Measurements from ENCODE around the gene CINP. TPM values are rescaled to one million over a fixed set of nuclear protein-coding genes. Genes with fewer than 3 reads are reported as not detected.
"Not testable (repeated sequence)": the region's sequence is repeated elsewhere in the genome, so short reads cannot be mapped to it uniquely, and the experiment has no call there.

The CINP gene
- total RNA-seq, 2 donors from 2014 or later: 36.2 to 40.8 TPM

GRCh38 chr14:102359341-102359740, 3.3 kb downstream of the CINP start:
- H3K4me3 ChIP-seq: no peak overlapping the region
- DNase-seq (ENCODE audit: low spot score): no peak
- TF ChIP-seq CTCF (IDR thresholded peaks at IDR 0.05) (no peak), POLR2AphosphoS5 (IDR thresholded peaks at IDR 0.05) (no peak), POLR2A (IDR thresholded peaks at IDR 0.05) (no peak)
- no peaks in the 10 kb centered on the region for H3K27me3 ChIP-seq (replicated peaks; ENCODE audit: insufficient read depth)
- intact Hi-C loops (cut with DNase I): no loop called here
- no peak overlapping the region for H3K27ac ChIP-seq
- 93% methylated on average over 2 of the region's 2 CpGs for WGBS
- no peaks in the 10 kb centered on the region for H3K9me3 ChIP-seq
- no peaks in the 10 kb centered on the region for H3K4me1 ChIP-seq (replicated peaks)
- H3K36me3 ChIP-seq: peaks cover 0 to 4% of the 10 kb centered on the region in 2 donors

GRCh38 chr14:102356280-102356679, 6.4 kb downstream of the CINP start:
- 89% methylated on average over 3 of the region's 3 CpGs for WGBS
- no peak for DNase-seq (ENCODE audit: low spot score)
- no peaks in the 10 kb centered on the region for H3K27me3 ChIP-seq (replicated peaks; ENCODE audit: insufficient read depth)
- no peak overlapping the region for H3K4me3 ChIP-seq
- no peak for TF ChIP-seq CTCF (IDR thresholded peaks at IDR 0.05)
- TF ChIP-seq POLR2A (IDR thresholded peaks at IDR 0.05): no peak
- TF ChIP-seq POLR2AphosphoS5 (IDR thresholded peaks at IDR 0.05): no peak
- peaks cover 4% of the 10 kb centered on the region in 2 donors for H3K36me3 ChIP-seq
- no peaks in the 10 kb centered on the region for H3K9me3 ChIP-seq
- no peak overlapping the region for H3K27ac ChIP-seq
- intact Hi-C loops (cut with DNase I): no loop called here
- H3K4me1 ChIP-seq (replicated peaks): no peaks in the 10 kb centered on the region

GRCh38 chr14:102353126-102353619, 9.5 kb downstream of the CINP start:
- H3K4me1 ChIP-seq (replicated peaks): no peaks in the 10 kb centered on the region
- intact Hi-C loops (cut with DNase I): no loop called here
- no peak overlapping the region for H3K27ac ChIP-seq
- WGBS: 92% methylated on average over 8 of the region's 8 CpGs
- H3K4me3 ChIP-seq: no peak overlapping the region
- DNase-seq (ENCODE audit: low spot score): no peak
- TF ChIP-seq POLR2A (IDR thresholded peaks at IDR 0.05) (no peak), POLR2AphosphoS5 (IDR thresholded peaks at IDR 0.05) (no peak), CTCF (IDR thresholded peaks at IDR 0.05) (no peak)
- no peaks in the 10 kb centered on the region for H3K27me3 ChIP-seq (replicated peaks; ENCODE audit: insufficient read depth)
- no peaks in the 10 kb centered on the region for H3K9me3 ChIP-seq
- H3K36me3 ChIP-seq: peaks cover 4% of the 10 kb centered on the region in 2 donors

GRCh38 chr14:102352213-102352612, 10.5 kb downstream of the CINP start:
- no peak for DNase-seq (ENCODE audit: low spot score)
- Histone ChIP-seq H3K27ac (no peak overlapping the region), H3K4me1 (replicated peaks) (no peaks in the 10 kb centered on the region), H3K9me3 (no peaks in the 10 kb centered on the region), H3K36me3 (peaks cover 0 to 4% of the 10 kb centered on the region in 2 donors), H3K4me3 (no peak overlapping the region), H3K27me3 (replicated peaks; ENCODE audit: insufficient read depth) (no peaks in the 10 kb centered on the region)
- 93% methylated on average over 4 of the region's 4 CpGs for WGBS
- TF ChIP-seq POLR2A (IDR thresholded peaks at IDR 0.05): no peak
- TF ChIP-seq CTCF (IDR thresholded peaks at IDR 0.05): no peak
- TF ChIP-seq POLR2AphosphoS5 (IDR thresholded peaks at IDR 0.05): no peak
- intact Hi-C loops (cut with DNase I): no loop called here

GRCh38 chr14:102351593-102351992, 11.1 kb downstream of the CINP start:
- H3K9me3 ChIP-seq; H3K27ac ChIP-seq; H3K27me3 ChIP-seq (replicated peaks; ENCODE audit: insufficient read depth); intact Hi-C loops (cut with DNase I); H3K4me1 ChIP-seq (replicated peaks); DNase-seq (ENCODE audit: low spot score); H3K36me3 ChIP-seq; H3K4me3 ChIP-seq: not testable (repeated sequence)
- 86% methylated on average over 9 of the region's 9 CpGs for WGBS
